K562 treated with DMSO at 1 percent for 24 hours (cell line): ENCODE data around the gene PLA2G2E. TPM values are rescaled to one million over a fixed set of nuclear protein-coding genes. Genes with fewer than 3 reads are reported as not detected.

Source experiments
- total RNA-seq: library from RNA; unstranded; fragments of 300-600 nt; gene quantifications from 2 replicates; pipeline ENCODE4 v1.2.3, GENCODE V29; 2022; ENCODE audit warnings: low read depth; ENCODE audit not compliant: insufficient read depth

Gene PLA2G2E, protein sequence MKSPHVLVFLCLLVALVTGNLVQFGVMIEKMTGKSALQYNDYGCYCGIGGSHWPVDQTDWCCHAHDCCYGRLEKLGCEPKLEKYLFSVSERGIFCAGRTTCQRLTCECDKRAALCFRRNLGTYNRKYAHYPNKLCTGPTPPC
- not detected in 2 replicates for total RNA-seq

DNA sequence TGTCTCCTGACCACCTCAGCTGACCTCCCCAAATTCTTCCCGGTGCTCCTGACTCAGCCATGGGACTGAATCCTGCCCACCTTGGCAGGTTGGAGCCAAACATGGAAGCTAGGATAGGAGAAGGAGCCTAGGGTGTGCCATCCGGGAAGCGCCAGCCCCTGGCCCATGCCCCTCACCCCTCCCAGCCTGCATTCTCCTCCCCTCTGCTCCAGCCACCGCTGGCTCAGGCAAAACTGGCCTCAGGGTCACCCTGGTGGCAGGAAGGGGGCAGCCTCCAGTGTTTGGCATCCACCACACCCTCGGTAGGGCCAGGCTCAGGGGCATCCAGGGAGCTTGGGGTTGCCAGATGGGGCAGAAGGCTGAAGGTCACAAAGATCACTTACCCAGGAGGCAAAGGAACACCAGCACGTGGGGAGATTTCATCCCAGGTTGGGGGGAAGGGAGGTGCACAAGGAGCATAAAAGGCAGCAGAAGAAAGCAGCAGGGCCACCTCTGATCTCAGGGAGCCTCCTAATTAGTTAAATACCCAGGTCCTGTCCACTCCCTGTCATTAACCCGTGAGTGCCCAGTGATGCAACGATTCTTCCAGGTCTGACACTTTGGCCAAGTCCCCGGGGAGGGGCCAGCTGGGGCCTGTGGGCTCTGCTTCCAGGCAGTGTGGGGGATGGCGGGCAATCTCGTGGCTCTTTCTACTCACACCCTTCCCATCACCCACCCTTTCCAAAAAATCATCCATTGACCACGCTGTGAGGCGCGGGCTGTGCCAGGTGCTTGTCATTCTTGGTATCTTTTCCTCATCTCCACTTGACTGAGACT lies at the start of gene PLA2G2E:
TSS of gene PLA2G2E (minus strand) at position 481 of the 816 bp plus-strand sequence. CDS start at position 423, 58 bp downstream.

GRCh38 chr1:19882111-19883071 lies 41.0 kb downstream of the PLA2G2E start, which contains the start of gene OTUD3:
OTUD3 (plus strand) TSS chr1:19882395; CDS start chr1:19882514, 119 bp downstream.

Other genes with a start within 250 kb of the PLA2G2E start
- 5.2 and 5.4 TPM in 2 replicates for gene TMCO4, start 123.7 kb downstream of the PLA2G2E start, total RNA-seq
- not detected in 2 replicates for gene RNF186, start 108.3 kb downstream of the PLA2G2E start, total RNA-seq
- 2.6 and 3.5 TPM in 2 replicates for gene OTUD3, start 41.2 kb downstream of the PLA2G2E start, total RNA-seq
- not detected in 2 replicates for gene PLA2G2A, start 56.0 kb upstream of the PLA2G2E start, total RNA-seq
- not detected in 2 replicates for gene PLA2G5, start 146.6 kb upstream of the PLA2G2E start, total RNA-seq
- 0.13 TPM in 1 of 2 replicates, not detected in the other for gene PLA2G2D, start 195.9 kb upstream of the PLA2G2E start, total RNA-seq
- not detected in 2 replicates for gene PLA2G2F, start 215.7 kb upstream of the PLA2G2E start, total RNA-seq